GM21619 (cell line): ENCODE data around the gene ACVR1B.

Source experiments
- ATAC-seq: cut with Tn5 transposase; IDR thresholded peaks from one replicate; pipeline ENCODE4 v1.9.1; 2021; ENCODE audit not compliant: unreplicated experiment

Gene ACVR1B

DNA sequence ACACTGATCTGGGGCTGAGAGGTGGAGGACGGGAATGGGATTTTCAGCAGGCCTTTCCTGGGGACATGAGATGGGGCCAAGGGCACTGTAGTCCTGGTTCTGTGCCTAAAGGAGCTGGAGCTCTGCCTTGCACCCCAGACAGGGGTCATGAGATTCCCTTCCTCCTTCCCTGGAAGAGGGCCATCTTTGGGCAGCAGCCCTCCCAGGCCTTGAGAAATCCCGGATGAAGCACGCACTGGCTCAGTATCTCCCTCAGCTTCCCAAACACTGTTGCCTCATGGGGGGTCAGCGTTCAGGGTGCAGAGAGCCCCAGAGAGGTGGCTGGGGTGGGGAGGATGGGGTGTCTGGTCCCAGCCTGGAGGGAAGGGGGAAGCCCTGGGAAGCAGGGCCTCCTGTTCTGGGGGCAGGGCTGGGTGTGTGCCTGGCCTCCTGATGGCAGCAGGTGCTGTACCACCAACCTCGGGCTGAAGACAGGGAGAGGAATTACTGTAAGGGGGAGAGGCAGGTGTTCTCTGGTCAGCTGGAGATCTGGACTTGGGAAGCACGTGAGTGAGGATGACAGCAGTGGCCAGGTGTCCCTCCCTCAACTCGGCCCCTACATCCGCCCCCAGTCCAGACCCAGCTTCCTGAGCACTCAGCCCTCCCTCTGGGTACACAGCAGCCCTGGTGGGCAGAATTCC, 91.3 kb downstream of the ACVR1B start:
- no peak for ATAC-seq

GRCh38 chr12:52043386-52044212, 92.1 kb downstream of the ACVR1B start:
- ATAC-seq, result no peak

DNA sequence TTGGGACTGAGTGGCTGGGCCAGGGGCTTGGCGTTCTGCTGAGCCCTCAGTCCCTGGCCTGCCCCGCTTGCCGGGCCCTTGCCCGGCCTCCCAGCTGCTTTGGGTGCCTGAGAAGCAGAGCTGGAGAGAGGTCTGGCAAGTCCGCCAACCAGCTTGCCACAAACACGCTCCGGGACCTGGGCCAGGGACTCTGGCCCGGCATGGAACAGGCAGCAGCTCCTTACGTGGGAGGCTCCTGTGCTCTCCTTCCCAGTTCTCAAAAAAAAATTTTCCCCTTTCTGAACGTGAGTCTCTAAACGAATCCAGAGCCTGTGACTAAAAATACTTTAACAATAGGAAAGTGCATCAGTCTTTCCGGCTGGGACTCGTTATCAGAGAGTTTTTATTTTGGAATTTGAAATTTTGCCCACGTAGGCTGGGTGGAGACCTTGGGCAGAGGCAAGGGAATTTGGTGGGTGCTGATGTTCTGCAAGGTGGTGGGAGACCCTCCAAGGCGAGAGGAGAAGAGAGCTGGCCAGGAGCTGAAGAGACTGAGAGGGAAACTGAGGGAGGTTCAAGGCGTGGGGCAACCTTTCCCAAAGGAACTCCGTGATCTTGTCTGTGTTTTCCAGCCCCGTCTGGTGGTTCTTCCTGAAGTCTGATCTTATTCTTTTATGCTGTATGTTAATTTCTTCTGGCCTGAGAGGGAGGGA, 92.9 kb downstream of the ACVR1B start:
- no peak for ATAC-seq

- ATAC-seq, result no peak
Observed at GRCh38 chr12:52045794-52046199, 94.3 kb downstream of the ACVR1B start.
